Hepatocyte (in vitro differentiated cells): ENCODE data around the gene MMP1. TPM values are rescaled to one million over a fixed set of nuclear protein-coding genes. Genes with fewer than 3 reads are reported as not detected.

ENCODE experiments used
- DNase-seq: peaks from one replicate; pipeline ENCODE4 v3.0.0-alpha.2; 2016; ENCODE audit warnings: low spot score
- H2AFZ ChIP-seq: fragments of 200-600 bp; sonication (generic); 2 replicates; pipeline ENCODE4 v1.6.0; 2016; ENCODE audit warnings: antibody characterized with exemption, mild to moderate bottlenecking
- H3K27ac ChIP-seq: fragments of 200-600 bp; sonication (generic); 2 replicates; pipeline ENCODE4 v1.5.1; 2016; ENCODE audit warnings: mild to moderate bottlenecking
- H3K27me3 ChIP-seq: fragments of 200-600 bp; sonication (generic); 2 replicates; pipeline ENCODE4 v1.6.1; 2016
- H3K36me3 ChIP-seq: fragments of 200-600 bp; sonication (generic); replicated peaks from 2 replicates; pipeline ENCODE4 v1.5.1; 2016; ENCODE audit warnings: low read depth; ENCODE audit not compliant: insufficient read depth
- H3K4me1 ChIP-seq: fragments of 200-600 bp; sonication (generic); 2 replicates; pipeline ENCODE4 v1.5.1; 2016; ENCODE audit warnings: mild to moderate bottlenecking, moderate library complexity; ENCODE audit not compliant: insufficient read depth
- H3K4me2 ChIP-seq: fragments of 200-600 bp; sonication (generic); 2 replicates; pipeline ENCODE4 v1.6.0; 2016
- H3K4me3 ChIP-seq: fragments of 200-600 bp; sonication (generic); 2 replicates; pipeline ENCODE4 v1.5.1; 2016; ENCODE audit warnings: mild to moderate bottlenecking
- H3K79me2 ChIP-seq: fragments of 200-600 bp; sonication (generic); 2 replicates; pipeline ENCODE4 v1.6.0; 2017; ENCODE audit warnings: mild to moderate bottlenecking
- H3K9me2 ChIP-seq: fragments of 200-600 bp; sonication (generic); replicated peaks from 2 replicates; pipeline ENCODE4 v1.6.0; 2017; ENCODE audit warnings: mild to moderate bottlenecking; ENCODE audit not compliant: insufficient read depth
- H3K9me3 ChIP-seq: fragments of 200-600 bp; sonication (generic); 2 replicates; pipeline ENCODE4 v1.5.1; 2016; ENCODE audit warnings: low read depth, mild to moderate bottlenecking
- H4K20me1 ChIP-seq: fragments of 200-600 bp; sonication (generic); 2 replicates; pipeline ENCODE4 v1.6.0; 2016; ENCODE audit warnings: mild to moderate bottlenecking; ENCODE audit not compliant: insufficient read depth, poor library complexity, severe bottlenecking
- EZH2 ChIP-seq: fragments of 200-600 bp; sonication (generic); IDR thresholded peaks from 2 replicates; pipeline ENCODE4 v1.6.1; 2016; ENCODE audit warnings: antibody characterized with exemption, mild to moderate bottlenecking, borderline replicate concordance
- EZH2phosphoT487 ChIP-seq: fragments of 200-600 bp; sonication (generic); IDR thresholded peaks from one replicate; pipeline ENCODE4 v1.6.1; 2018; ENCODE audit warnings: antibody characterized with exemption, mild to moderate bottlenecking, low read depth, moderate library complexity; ENCODE audit not compliant: unreplicated experiment, severe bottlenecking
- WGBS: methylation state at CpG from one replicate; pipeline ENCODE4 v1.1.6; 2016; ENCODE audit warnings: low lambda C conversion rate; ENCODE audit errors: missing lambda C conversion rate; 5-methylcytosine and 5-hydroxymethylcytosine counted together
- polyA plus RNA-seq: library from polyadenylated mRNA; unstranded; fragments of >200 nt; fragmentation: Nextera tagmentation; extraction: Ambion mirVana; gene quantifications from 2 replicates; pipeline ENCODE4 v1.2.1, GENCODE V29; 2016
- total RNA-seq: library from RNA; depleted of rRNA; stranded (reverse); fragments of >200 nt; gene quantifications from 2 replicates; pipeline ENCODE4 v1.2.3, GENCODE V29; 2014
- TF ChIP-seq, protein P1 (sequence below): fragments of 200-600 bp; sonication (generic); IDR thresholded peaks from 2 replicates; pipeline ENCODE4 v1.5.1; 2016; ENCODE audit warnings: antibody characterized with exemption, mild to moderate bottlenecking; ENCODE audit not compliant: poor library complexity

Gene MMP1
- total and polyA plus RNA-seq, 2 experiments from 2014 or later = 10.1 to 24.6 TPM

- H3K9me3 ChIP-seq = no peaks in the 10 kb centered on the region
- H3K27ac ChIP-seq = no peak overlapping the region
- peaks cover 10% of the 10 kb centered on the region for H3K4me1 ChIP-seq
- H3K36me3 ChIP-seq = no peaks in the 10 kb centered on the region
- H3K4me2 ChIP-seq = no peak overlapping the region
- H4K20me1 ChIP-seq = no peaks in the 10 kb centered on the region
- WGBS = 66% methylated on average over 3 of the region's 3 CpGs
- no peaks in the 10 kb centered on the region for H3K9me2 ChIP-seq
- TF ChIP-seq EZH2phosphoT487 = no peak
- TF ChIP-seq, protein P1, sequence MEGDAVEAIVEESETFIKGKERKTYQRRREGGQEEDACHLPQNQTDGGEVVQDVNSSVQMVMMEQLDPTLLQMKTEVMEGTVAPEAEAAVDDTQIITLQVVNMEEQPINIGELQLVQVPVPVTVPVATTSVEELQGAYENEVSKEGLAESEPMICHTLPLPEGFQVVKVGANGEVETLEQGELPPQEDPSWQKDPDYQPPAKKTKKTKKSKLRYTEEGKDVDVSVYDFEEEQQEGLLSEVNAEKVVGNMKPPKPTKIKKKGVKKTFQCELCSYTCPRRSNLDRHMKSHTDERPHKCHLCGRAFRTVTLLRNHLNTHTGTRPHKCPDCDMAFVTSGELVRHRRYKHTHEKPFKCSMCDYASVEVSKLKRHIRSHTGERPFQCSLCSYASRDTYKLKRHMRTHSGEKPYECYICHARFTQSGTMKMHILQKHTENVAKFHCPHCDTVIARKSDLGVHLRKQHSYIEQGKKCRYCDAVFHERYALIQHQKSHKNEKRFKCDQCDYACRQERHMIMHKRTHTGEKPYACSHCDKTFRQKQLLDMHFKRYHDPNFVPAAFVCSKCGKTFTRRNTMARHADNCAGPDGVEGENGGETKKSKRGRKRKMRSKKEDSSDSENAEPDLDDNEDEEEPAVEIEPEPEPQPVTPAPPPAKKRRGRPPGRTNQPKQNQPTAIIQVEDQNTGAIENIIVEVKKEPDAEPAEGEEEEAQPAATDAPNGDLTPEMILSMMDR = no peak
- TF ChIP-seq EZH2 = no peak
- no peaks in the 10 kb centered on the region for H3K79me2 ChIP-seq
- no peaks in the 10 kb centered on the region for H3K27me3 ChIP-seq
- no peak overlapping the region for H3K4me3 ChIP-seq
- no peak for DNase-seq
- H2AFZ ChIP-seq = no peak overlapping the region
These were observed 38.4 kb upstream of the MMP1 start for GRCh38 chr11:102836290-102836875.

GRCh38 chr11:102833731-102834130 is 35.8 kb upstream of the MMP1 start:
- no peaks in the 10 kb centered on the region for H4K20me1 ChIP-seq
- no peak overlapping the region for H3K4me3 ChIP-seq
- no peaks in the 10 kb centered on the region for H3K9me2 ChIP-seq
- no peaks in the 10 kb centered on the region for H3K27me3 ChIP-seq
- no peak overlapping the region for H3K27ac ChIP-seq
- WGBS = 84% methylated on average over 2 of the region's 2 CpGs
- H2AFZ ChIP-seq = no peak overlapping the region
- H3K4me2 ChIP-seq = no peak overlapping the region
- H3K36me3 ChIP-seq = no peaks in the 10 kb centered on the region
- H3K4me1 ChIP-seq = peaks cover 10% of the 10 kb centered on the region
- H3K79me2 ChIP-seq = no peaks in the 10 kb centered on the region
- H3K9me3 ChIP-seq = no peaks in the 10 kb centered on the region
- no peak for TF ChIP-seq EZH2
- TF ChIP-seq, protein P1 = no peak
- TF ChIP-seq EZH2phosphoT487 = no peak
- DNase-seq = no peak

GRCh38 chr11:102832612-102833011 is 34.7 kb upstream of the MMP1 start:
- Histone ChIP-seq H3K27ac (no peak overlapping the region), H3K4me1 (peaks cover 10% of the 10 kb centered on the region), H3K4me2 (no peak overlapping the region), H3K36me3 (no peaks in the 10 kb centered on the region), H4K20me1 (no peaks in the 10 kb centered on the region), H3K9me3 (no peaks in the 10 kb centered on the region), H3K27me3 (no peaks in the 10 kb centered on the region), H3K9me2 (no peaks in the 10 kb centered on the region), H2AFZ (no peak overlapping the region), H3K79me2 (no peaks in the 10 kb centered on the region), H3K4me3 (no peak overlapping the region)
- 95% methylated on average over 7 of the region's 7 CpGs for WGBS
- TF ChIP-seq EZH2 (no peak), EZH2phosphoT487 (no peak)
- TF ChIP-seq, protein P1 = no peak
- DNase-seq = no peak
